ENCODE results near the gene BST1. TPM values are rescaled to one million over a fixed set of nuclear protein-coding genes. Genes with fewer than 3 reads are reported as not detected.

BST1 gene
- total RNA-seq, 1 experiment from 2014 or later: 0.41 TPM

DNA sequence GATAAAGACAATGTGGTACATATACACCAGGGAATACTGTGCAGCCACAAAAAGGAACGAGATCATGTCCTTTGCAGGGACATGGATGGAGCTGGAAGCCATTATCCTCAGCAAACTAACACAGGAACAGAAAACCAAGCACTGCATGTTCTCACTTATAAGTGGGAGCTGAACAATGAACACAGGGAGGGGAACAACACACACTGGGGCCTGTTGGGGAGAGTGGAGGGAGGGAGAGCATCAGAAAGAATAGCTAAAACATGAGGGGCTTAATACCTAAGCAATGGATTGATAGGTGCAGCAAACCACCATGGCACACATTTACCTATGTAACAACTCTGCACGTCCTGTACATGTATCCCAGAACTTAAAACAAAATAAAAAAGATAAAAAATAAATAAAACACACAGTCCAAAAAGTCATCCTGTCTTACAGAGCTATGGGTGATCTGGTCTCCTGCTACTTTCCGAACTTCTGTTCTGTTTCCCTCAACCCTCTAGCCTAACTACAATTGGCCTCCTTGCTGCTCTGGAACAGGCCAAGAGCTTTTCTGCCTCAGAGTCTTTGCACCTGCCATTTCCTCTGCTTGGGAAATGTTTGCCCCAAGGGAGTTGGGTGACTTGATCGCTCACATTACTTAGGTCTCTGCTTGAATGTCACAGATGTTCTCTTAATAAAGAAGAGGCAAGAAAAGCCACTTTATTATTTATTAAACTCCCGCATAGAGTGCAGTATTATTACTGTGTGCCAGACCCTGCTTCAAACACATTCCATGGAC, 74.2 kb downstream of the BST1 start:
- no peak overlapping the region for H3K27ac Mint-ChIP-seq (ENCODE audit: unreplicated experiment)
- TF ChIP-seq, protein P1, sequence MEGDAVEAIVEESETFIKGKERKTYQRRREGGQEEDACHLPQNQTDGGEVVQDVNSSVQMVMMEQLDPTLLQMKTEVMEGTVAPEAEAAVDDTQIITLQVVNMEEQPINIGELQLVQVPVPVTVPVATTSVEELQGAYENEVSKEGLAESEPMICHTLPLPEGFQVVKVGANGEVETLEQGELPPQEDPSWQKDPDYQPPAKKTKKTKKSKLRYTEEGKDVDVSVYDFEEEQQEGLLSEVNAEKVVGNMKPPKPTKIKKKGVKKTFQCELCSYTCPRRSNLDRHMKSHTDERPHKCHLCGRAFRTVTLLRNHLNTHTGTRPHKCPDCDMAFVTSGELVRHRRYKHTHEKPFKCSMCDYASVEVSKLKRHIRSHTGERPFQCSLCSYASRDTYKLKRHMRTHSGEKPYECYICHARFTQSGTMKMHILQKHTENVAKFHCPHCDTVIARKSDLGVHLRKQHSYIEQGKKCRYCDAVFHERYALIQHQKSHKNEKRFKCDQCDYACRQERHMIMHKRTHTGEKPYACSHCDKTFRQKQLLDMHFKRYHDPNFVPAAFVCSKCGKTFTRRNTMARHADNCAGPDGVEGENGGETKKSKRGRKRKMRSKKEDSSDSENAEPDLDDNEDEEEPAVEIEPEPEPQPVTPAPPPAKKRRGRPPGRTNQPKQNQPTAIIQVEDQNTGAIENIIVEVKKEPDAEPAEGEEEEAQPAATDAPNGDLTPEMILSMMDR (IDR thresholded peaks at IDR 0.05; ENCODE audit: insufficient read depth in 1 of 2, low read depth in 1 of 2, low read length in 1 of 2, severe bottlenecking in 1 of 2, unreplicated experiment in 1 of 2): no peak
- H3K9me3 Mint-ChIP-seq (ENCODE audit: unreplicated experiment): no peaks in the 10 kb centered on the region
- DNase-seq: no peak
- CTCF ChIA-PET: no interaction called here
- H3K4me3 ChIP-seq (ENCODE audit: low read depth, low read length): no peak overlapping the region
- no peak overlapping the region for H3K4me3 Mint-ChIP-seq (ENCODE audit: unreplicated experiment)
- BruUV-seq (replicated peaks): no TSS peak
- H3K9me3 ChIP-seq: no peaks in the 10 kb centered on the region
- H3K36me3 ChIP-seq (ENCODE audit: control insufficient read depth, insufficient read depth, low read length): no peaks in the 10 kb centered on the region
- intact Hi-C loops (cut with micrococcal nuclease; ENCODE audit: unreplicated experiment): no loop called here
- peaks cover 48% of the 10 kb centered on the region for H3K27me3 Mint-ChIP-seq (ENCODE audit: insufficient read depth, unreplicated experiment)
- H3K4me1 ChIP-seq: no peaks in the 10 kb centered on the region
- no peaks in the 10 kb centered on the region for H3K36me3 Mint-ChIP-seq (ENCODE audit: insufficient read depth, unreplicated experiment)
- POLR2A ChIA-PET: interaction anchor here (0.6 kb wide), 1 partner anchor 1575 kb away, joined by 3 read pairs; no protein-coding TSS in a partner anchor
- H3K4me1 Mint-ChIP-seq (ENCODE audit: low read depth, unreplicated experiment): peaks cover 6% of the 10 kb centered on the region
- no peaks in the 10 kb centered on the region for H3K27me3 ChIP-seq (replicated peaks; ENCODE audit: control insufficient read depth, insufficient read depth, low read length)

DNA sequence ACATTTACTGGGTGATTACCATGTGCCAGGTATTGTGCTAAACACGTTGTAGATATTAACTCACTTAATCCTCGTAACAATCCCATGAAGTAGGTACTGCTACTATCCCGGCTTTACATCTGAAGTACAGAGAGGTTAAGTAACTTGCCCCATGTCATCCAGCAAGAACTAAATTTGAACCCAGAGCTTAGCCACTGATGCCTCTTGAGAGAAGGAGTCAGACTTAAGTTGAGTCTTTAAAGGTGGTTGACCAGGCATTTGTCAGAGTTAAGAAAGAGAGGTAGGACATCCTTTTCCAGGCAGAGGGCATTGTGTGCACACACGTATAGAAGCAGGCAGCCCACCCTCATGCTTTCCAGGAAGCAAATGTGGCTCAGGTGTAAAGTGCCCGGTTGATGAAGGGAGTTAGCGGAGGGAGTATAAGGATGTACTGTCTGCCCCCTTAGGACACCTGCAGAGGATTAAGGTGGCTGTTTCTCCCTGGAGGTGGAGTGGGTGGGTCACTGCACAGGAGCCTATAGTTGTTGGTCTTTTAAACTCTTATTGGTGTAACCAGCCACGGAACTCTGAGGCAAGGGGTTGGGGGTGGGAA, 74.9 kb downstream of the BST1 start:
- BruUV-seq (replicated peaks): no TSS peak
- Histone ChIP-seq H3K27me3 (replicated peaks; ENCODE audit: control insufficient read depth, insufficient read depth, low read length) (no peaks in the 10 kb centered on the region), H3K36me3 (ENCODE audit: control insufficient read depth, insufficient read depth, low read length) (no peaks in the 10 kb centered on the region), H3K4me3 (ENCODE audit: low read depth, low read length) (no peak overlapping the region), H3K9me3 (no peaks in the 10 kb centered on the region), H3K4me1 (no peaks in the 10 kb centered on the region)
- TF ChIP-seq, protein P1 (IDR thresholded peaks at IDR 0.05; ENCODE audit: insufficient read depth in 1 of 2, low read depth in 1 of 2, low read length in 1 of 2, severe bottlenecking in 1 of 2, unreplicated experiment in 1 of 2): no peak
- intact Hi-C loops (cut with micrococcal nuclease; ENCODE audit: unreplicated experiment): no loop called here
- H3K27me3 Mint-ChIP-seq (ENCODE audit: insufficient read depth, unreplicated experiment): peaks cover 41% of the 10 kb centered on the region
- H3K4me3 Mint-ChIP-seq (ENCODE audit: unreplicated experiment): peak overlapping the region; percentile 57
- no peak overlapping the region for H3K27ac Mint-ChIP-seq (ENCODE audit: unreplicated experiment)
- no peaks in the 10 kb centered on the region for H3K9me3 Mint-ChIP-seq (ENCODE audit: unreplicated experiment)
- no peaks in the 10 kb centered on the region for H3K36me3 Mint-ChIP-seq (ENCODE audit: insufficient read depth, unreplicated experiment)
- H3K4me1 Mint-ChIP-seq (ENCODE audit: low read depth, unreplicated experiment): peaks cover 6% of the 10 kb centered on the region
- CTCF ChIA-PET: no interaction called here
- POLR2A ChIA-PET: no interaction called here
- no peak for DNase-seq

DNA sequence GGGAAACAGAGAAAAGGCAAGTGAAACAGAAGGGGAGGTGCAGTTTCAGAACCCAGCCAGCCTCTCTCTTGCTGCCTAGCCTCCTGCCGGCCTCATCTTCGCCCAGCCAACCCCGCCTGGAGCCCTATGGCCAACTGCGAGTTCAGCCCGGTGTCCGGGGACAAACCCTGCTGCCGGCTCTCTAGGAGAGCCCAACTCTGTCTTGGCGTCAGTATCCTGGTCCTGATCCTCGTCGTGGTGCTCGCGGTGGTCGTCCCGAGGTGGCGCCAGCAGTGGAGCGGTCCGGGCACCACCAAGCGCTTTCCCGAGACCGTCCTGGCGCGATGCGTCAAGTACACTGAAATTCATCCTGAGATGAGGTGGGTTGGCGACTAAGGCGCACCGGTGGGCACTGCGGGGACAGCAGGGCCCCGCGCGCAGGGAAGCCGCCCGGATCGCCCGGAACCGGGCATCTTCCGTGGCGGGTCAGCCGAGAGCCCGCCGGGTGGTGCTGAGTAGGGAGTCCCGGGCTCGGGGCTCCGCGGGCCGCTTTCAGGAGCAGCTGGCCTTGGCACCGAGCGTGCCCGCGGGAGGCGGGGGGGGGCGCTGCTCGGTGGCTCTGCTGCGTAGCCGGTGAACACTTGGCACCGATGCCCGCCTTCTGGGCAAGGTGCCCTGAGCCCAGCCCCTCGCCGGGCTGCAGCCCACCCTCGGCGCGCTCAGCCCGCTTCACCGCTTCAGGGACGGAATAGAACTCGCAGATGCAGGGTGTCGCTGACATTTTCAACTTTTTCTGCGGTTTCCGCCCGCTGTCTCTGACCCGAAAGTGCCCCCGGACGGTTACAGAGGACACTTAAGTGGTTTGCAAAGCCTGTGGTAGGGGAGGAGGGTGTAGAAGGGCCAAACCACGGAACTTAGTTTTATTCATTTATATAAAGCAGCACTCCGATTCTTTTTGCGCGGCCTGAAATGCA, 75.7 kb downstream of the BST1 start, which contains the start of gene CD38:
Gene CD38 (plus strand): TSS at position 40 of the 953 bp plus-strand sequence. CDS start 87 bp downstream, at position 127.
- TF ChIP-seq, protein P1 (IDR thresholded peaks at IDR 0.05; ENCODE audit: insufficient read depth in 1 of 2, low read depth in 1 of 2, low read length in 1 of 2, severe bottlenecking in 1 of 2, unreplicated experiment in 1 of 2): no peak
- Mint-ChIP-seq H3K36me3 (ENCODE audit: insufficient read depth, unreplicated experiment) (no peaks in the 10 kb centered on the region), H3K27me3 (ENCODE audit: insufficient read depth, unreplicated experiment) (peaks cover 38% of the 10 kb centered on the region), H3K4me3 (ENCODE audit: unreplicated experiment) (peak within 1 kb of the TSS; percentile 57), H3K27ac (ENCODE audit: unreplicated experiment) (no peak within 1 kb of the TSS), H3K4me1 (ENCODE audit: low read depth, unreplicated experiment) (peaks cover 6% of the 10 kb centered on the region), H3K9me3 (ENCODE audit: unreplicated experiment) (no peaks in the 10 kb centered on the region)
- no peaks in the 10 kb centered on the region for H3K9me3 ChIP-seq
- DNase-seq: no peak
- H3K27me3 ChIP-seq (replicated peaks; ENCODE audit: control insufficient read depth, insufficient read depth, low read length): no peaks in the 10 kb centered on the region
- ChIA-PET POLR2A (no interaction called here), CTCF (no interaction called here)
- peak within 1 kb of the TSS; percentile 17 for H3K4me3 ChIP-seq (ENCODE audit: low read depth, low read length)
- BruUV-seq (replicated peaks): no TSS peak
- H3K4me1 ChIP-seq: no peaks in the 10 kb centered on the region
- intact Hi-C loops (cut with micrococcal nuclease; ENCODE audit: unreplicated experiment): no loop called here
- no peaks in the 10 kb centered on the region for H3K36me3 ChIP-seq (ENCODE audit: control insufficient read depth, insufficient read depth, low read length)
